H1 (cell line): Measurements from ENCODE around the gene NAA25. TPM values are rescaled to one million over a fixed set of nuclear protein-coding genes. Genes with fewer than 3 reads are reported as not detected.
A peak's percentile ranks its signal among the peaks of the same experiment; 100 is the strongest.

Source experiments
- CTCF ChIA-PET: fragments of 300-600 bp; sonication (Branson Sonifier 250); formaldehyde crosslinking; loops from one replicate; lab custom pipeline; 2021; ENCODE audit not compliant: partially characterized antibody; lab: Charles Lee
- POLR2A ChIA-PET: fragments of 300-600 bp; sonication (Branson Sonifier 250); formaldehyde crosslinking; loops from one replicate; lab custom pipeline; 2021; ENCODE audit warnings: inconsistent platforms; ENCODE audit not compliant: partially characterized antibody; lab: Charles Lee
- DNase-seq, 2 experiments: peaks; one replicate each; pipeline versions ENCODE4 v3.0.0 to v3.0.0-alpha.2; 2010 to 2022; ENCODE audit warnings: low spot score in 2 of 2, low read depth in 1 of 2, mixed read lengths in 1 of 2
- FAIRE-seq: peaks from 2 replicates; lab custom pipeline; 2011; peaks lifted over from hg19 to GRCh38; lab: Jason Lieb, UNC
- H2AFZ ChIP-seq: 2 replicates; pipeline ENCODE4 v1.8.1; 2012; ENCODE audit warnings: low read length, inconsistent platforms
- H2AK5ac ChIP-seq: 2 replicates; pipeline ENCODE4 v1.6.1; 2013; ENCODE audit warnings: low read depth, low read length
- H2BK120ac ChIP-seq: replicated peaks from 2 replicates; pipeline ENCODE3; 2013; ENCODE audit warnings: low read depth, low read length, inconsistent platforms
- H2BK12ac ChIP-seq: 2 replicates; pipeline ENCODE4 v1.6.1; 2013; ENCODE audit warnings: low read depth, low read length
- H2BK15ac ChIP-seq: 2 replicates; pipeline ENCODE4 v1.6.1; 2013; ENCODE audit warnings: low read length
- H2BK20ac ChIP-seq: 2 replicates; pipeline ENCODE4 v1.6.1; 2013; ENCODE audit warnings: low read length
- H2BK5ac ChIP-seq: 2 replicates; pipeline ENCODE4 v1.6.1; 2013; ENCODE audit warnings: low read depth, low read length
- H3K14ac ChIP-seq: 2 replicates; pipeline ENCODE4 v1.6.1; 2013; ENCODE audit warnings: inconsistent platforms; ENCODE audit not compliant: insufficient read length
- H3K18ac ChIP-seq: 2 replicates; pipeline ENCODE4 v1.6.1; 2013; ENCODE audit warnings: low read length; ENCODE audit errors: extremely low read depth
- H3K23ac ChIP-seq: 2 replicates; pipeline ENCODE4 v1.6.1; 2013; ENCODE audit warnings: inconsistent platforms; ENCODE audit not compliant: insufficient read length
- H3K23me2 ChIP-seq: 2 replicates; pipeline ENCODE4 v1.6.1; 2013; ENCODE audit warnings: low read depth, low read length
- H3K27ac ChIP-seq: 2 replicates; pipeline ENCODE4 v1.6.1; 2011; ENCODE audit warnings: low read depth, low read length, inconsistent platforms
- H3K27me3 ChIP-seq, 4 experiments: replicated peaks in 1 of 4; 1 replicate in 1 of 4; 2 replicates in 3 of 4; pipeline versions ENCODE4 v1.6.1 to v1.8.1; 2011 to 2013; ENCODE audit warnings: low read length in 3 of 4, mild to moderate bottlenecking in 3 of 4, inconsistent platforms in 2 of 4, mixed read lengths in 2 of 4, moderate library complexity in 1 of 4; ENCODE audit not compliant: control insufficient read depth in 3 of 4, insufficient read depth in 3 of 4; ENCODE audit errors: extremely low read depth in 1 of 4
- H3K36me3 ChIP-seq, 4 experiments: 2 replicates each; pipeline versions ENCODE4 v1.6.1 to v1.8.1; 2011 to 2013; ENCODE audit warnings: mild to moderate bottlenecking in 4 of 4, low read length in 3 of 4, moderate library complexity in 2 of 4, control low read depth in 1 of 4, inconsistent platforms in 1 of 4; ENCODE audit not compliant: insufficient read depth in 4 of 4, control insufficient read depth in 2 of 4
- H3K4ac ChIP-seq: replicated peaks from 2 replicates; pipeline ENCODE3; 2013; ENCODE audit warnings: low read length, low read depth, mixed read lengths, inconsistent platforms; ENCODE audit not compliant: insufficient read length
- H3K4me1 ChIP-seq, 4 experiments: replicated peaks in 1 of 4; 1 replicate in 1 of 4; 2 replicates in 3 of 4; pipeline versions ENCODE4 v1.6.1 to v1.8.1; 2011 to 2013; ENCODE audit warnings: low read length in 3 of 4, inconsistent platforms in 2 of 4, mixed read lengths in 1 of 4; ENCODE audit not compliant: insufficient read depth in 4 of 4, control insufficient read depth in 3 of 4
- H3K4me2 ChIP-seq, 2 experiments: 2 replicates each; pipeline versions ENCODE4 v1.6.1 to v1.8.1; 2011 to 2013; ENCODE audit warnings: low read depth in 2 of 2, low read length in 2 of 2, control low read depth in 1 of 2, inconsistent platforms in 1 of 2, mild to moderate bottlenecking in 1 of 2; ENCODE audit not compliant: insufficient read depth in 1 of 2
- H3K4me3 ChIP-seq, 4 experiments: fragments of 200-600, 300-600 bp in 1 of 4; sonication (generic), shearing (Covaris generic), sonication (Bioruptor Twin) in 1 of 4; 2 replicates each; pipeline versions ENCODE4 v1.5.1 to v1.8.1; 2011 to 2016; ENCODE audit warnings: low read length in 4 of 4, low read depth in 3 of 4, control low read depth in 2 of 4, inconsistent platforms in 2 of 4, mild to moderate bottlenecking in 2 of 4, mixed read lengths in 1 of 4, moderate library complexity in 1 of 4; ENCODE audit not compliant: insufficient read depth in 2 of 4; ENCODE audit errors: extremely low read depth in 1 of 4
- H3K56ac ChIP-seq: replicated peaks from 2 replicates; pipeline ENCODE3; 2013; ENCODE audit warnings: low read depth, mild to moderate bottlenecking, mixed read lengths, low read length, inconsistent platforms; ENCODE audit not compliant: insufficient read length
- H3K79me1 ChIP-seq: 2 replicates; pipeline ENCODE4 v1.6.1; 2013; ENCODE audit warnings: low read depth, low read length, control low read depth
- H3K79me2 ChIP-seq, 2 experiments: 2 replicates each; pipeline versions ENCODE4 v1.6.1 to v1.8.1; 2012 to 2013; ENCODE audit warnings: low read length in 2 of 2, mild to moderate bottlenecking in 2 of 2, inconsistent platforms in 1 of 2; ENCODE audit not compliant: insufficient read depth in 2 of 2, control insufficient read depth in 1 of 2
- H3K9ac ChIP-seq, 4 experiments: replicated peaks in 1 of 4; 1 replicate in 1 of 4; 2 replicates in 3 of 4; pipeline versions ENCODE4 v1.6.1 to v1.8.1; 2011 to 2013; ENCODE audit warnings: low read depth in 3 of 4, low read length in 3 of 4, control low read depth in 2 of 4, mild to moderate bottlenecking in 2 of 4, moderate library complexity in 2 of 4, inconsistent platforms in 1 of 4; ENCODE audit errors: extremely low read depth in 1 of 4
- H3K9me3 ChIP-seq, 2 experiments: 2 replicates each; pipeline versions ENCODE4 v1.6.1 to v1.8.1; 2012 to 2013; ENCODE audit warnings: mild to moderate bottlenecking in 2 of 2, moderate library complexity in 2 of 2, control low read depth in 1 of 2, inconsistent platforms in 1 of 2, low read depth in 1 of 2, low read length in 1 of 2, mixed read lengths in 1 of 2; ENCODE audit not compliant: insufficient read depth in 2 of 2
- H4K20me1 ChIP-seq, 2 experiments: replicated peaks in 1 of 2; 2 replicates each; pipeline versions ENCODE3 to v1.8.1; 2011 to 2013; ENCODE audit warnings: inconsistent platforms in 2 of 2, low read length in 2 of 2, mild to moderate bottlenecking in 1 of 2; ENCODE audit not compliant: insufficient read depth in 2 of 2, control insufficient read depth in 1 of 2
- H4K5ac ChIP-seq: 2 replicates; pipeline ENCODE4 v1.6.1; 2013; ENCODE audit warnings: low read length, low read depth, mixed read lengths, inconsistent platforms; ENCODE audit not compliant: insufficient read length
- H4K8ac ChIP-seq: 2 replicates; pipeline ENCODE4 v1.8.0; 2013; ENCODE audit warnings: mild to moderate bottlenecking, moderate library complexity, low read length, inconsistent platforms; ENCODE audit not compliant: insufficient read depth; ENCODE audit errors: extremely low read depth
- H4K91ac ChIP-seq: replicated peaks from 2 replicates; pipeline ENCODE3; 2013; ENCODE audit warnings: low read length, mixed read lengths, inconsistent platforms; ENCODE audit not compliant: insufficient read length
- BACH1 ChIP-seq: IDR thresholded peaks from 2 replicates; pipeline ENCODE4 v1.6.1; 2012; ENCODE audit warnings: low read length, improper control_type of control experiment
- CBX5 ChIP-seq: fragments of 300-800, 300-1000 bp; sonication (generic); IDR thresholded peaks from 2 replicates; pipeline ENCODE4 v1.7.1; 2016; ENCODE audit warnings: antibody characterized with exemption, low read length, low read depth
- CHD1 ChIP-seq: IDR thresholded peaks from 2 replicates; pipeline ENCODE4 v1.6.1; 2012; ENCODE audit warnings: low read depth, low read length, improper control_type of control experiment
- CREB1 ChIP-seq: IDR thresholded peaks from 2 replicates; pipeline ENCODE4 v1.6.1; 2012; ENCODE audit warnings: inconsistent platforms
- EGR1 ChIP-seq: IDR thresholded peaks from 2 replicates; pipeline ENCODE4 v1.6.1; 2011; ENCODE audit warnings: low read depth, low read length, borderline replicate concordance
- GABPA ChIP-seq: IDR thresholded peaks from 2 replicates; pipeline ENCODE4 v1.6.1; 2011; ENCODE audit warnings: mild to moderate bottlenecking, low read length, moderate library complexity, borderline replicate concordance; ENCODE audit not compliant: insufficient read depth
- HDAC2 ChIP-seq, 2 experiments: fragments of 300-600 bp in 1 of 2; sonication (generic) in 1 of 2; IDR thresholded peaks; 2 replicates each; pipeline ENCODE4 v1.6.1; 2011 to 2012; ENCODE audit warnings: low read depth in 2 of 2, low read length in 2 of 2, mild to moderate bottlenecking in 2 of 2, moderate library complexity in 2 of 2, borderline replicate concordance in 1 of 2, inconsistent platforms in 1 of 2
- JUN ChIP-seq: IDR thresholded peaks from 2 replicates; pipeline ENCODE4 v1.6.1; 2011; ENCODE audit warnings: low read depth, mild to moderate bottlenecking, improper control_type of control experiment, low read length
- MAFK ChIP-seq: IDR thresholded peaks from 2 replicates; pipeline ENCODE4 v1.6.1; 2012; ENCODE audit warnings: low read depth, mild to moderate bottlenecking, improper control_type of control experiment, low read length
- POU5F1 ChIP-seq: IDR thresholded peaks from 2 replicates; pipeline ENCODE4 v1.6.1; 2011; ENCODE audit warnings: low read depth, mild to moderate bottlenecking, low read length, moderate library complexity
- RFX5 ChIP-seq: IDR thresholded peaks from 2 replicates; pipeline ENCODE4 v1.6.1; 2011; ENCODE audit warnings: low read depth, low read length, improper control_type of control experiment, borderline replicate concordance
- SAP30 ChIP-seq: fragments of 300-600 bp; sonication (generic); IDR thresholded peaks from 2 replicates; pipeline ENCODE4 v1.7.1; 2012; ENCODE audit warnings: low read length, moderate library complexity, mild to moderate bottlenecking, inconsistent platforms; ENCODE audit not compliant: insufficient read depth, insufficient replicate concordance
- SIRT6 ChIP-seq: IDR thresholded peaks from one replicate; pipeline ENCODE4 v1.7.1; 2012; ENCODE audit warnings: low read length, inconsistent platforms
- TAF1 ChIP-seq: IDR thresholded peaks from 2 replicates; pipeline ENCODE4 v1.6.1; 2011; ENCODE audit warnings: mild to moderate bottlenecking, low read depth, low read length
- YY1 ChIP-seq: IDR thresholded peaks from 2 replicates; pipeline ENCODE4 v1.6.1; 2011; ENCODE audit warnings: low read depth, mild to moderate bottlenecking, low read length
- WGBS, 2 experiments: shearing (Covaris generic) in 1 of 2; methylation state at CpG; one replicate each; pipeline versions ENCODE4 v1.1.6 to v1.1.7; 2013 to 2015; ENCODE audit warnings: low lambda C conversion rate in 2 of 2, mixed read lengths in 2 of 2, inconsistent platforms in 1 of 2, low coverage in 1 of 2, missing lambda C conversion rate in 1 of 2; ENCODE audit not compliant: insufficient replicate concordance in 2 of 2, insufficient coverage in 1 of 2, insufficient read length in 1 of 2; ENCODE audit errors: extremely low coverage in 1 of 2, missing lambda C conversion rate in 1 of 2; 5-methylcytosine and 5-hydroxymethylcytosine counted together
- polyA plus RNA-seq, 7 experiments: library from polyadenylated mRNA; depleted of rRNA in 3 of 7; stranded (reverse) in 5 of 7; unstranded in 2 of 7; fragments of >200 nt in 5 of 7; fragments of 200-250 nt in 2 of 7; gene quantifications; 1 replicate in 5 of 7; 2 replicates in 1 of 7; 4 replicates in 1 of 7; pipeline versions ENCODE4 v1.2.1 to v1.2.3, GENCODE V29; 2011 to 2013; ENCODE audit warnings: missing spikeins in 2 of 7, mixed read lengths in 2 of 7
- total RNA-seq: library from RNA; stranded (reverse); fragmentation: NEBNext Ultra II Directional; extraction: Animal tissue kit (Norgen Biotek cat#: 25700); gene quantifications from 2 replicates; pipeline ENCODE4 v1.2.1, GENCODE V29; 2021

NAA25 gene
- total and polyA plus RNA-seq, 2 of the 8 experiments (the other 6 are each of a cell fraction or from before 2014, with no cell fraction given), result 10.8 to 60.3 TPM

GRCh38 chr12:112061137-112061536 lies 47.4 kb downstream of the NAA25 start:
- peaks cover 12 to 61% (median 46%) of the 10 kb centered on the region in 4 experiments; a peak in 7 of 8 replicates for H3K36me3 ChIP-seq
- H4K91ac ChIP-seq, result no peak overlapping the region
- no peaks in the 10 kb centered on the region; a peak in 1 of 4 replicates for H3K79me2 ChIP-seq
- no peaks in the 10 kb centered on the region; the same call in 1 of the 2 replicates for H3K79me1 ChIP-seq
- H3K18ac ChIP-seq, result no peak overlapping the region
- no peak overlapping the region for H3K14ac ChIP-seq
- no peak overlapping the region for H3K27ac ChIP-seq
- ChIA-PET POLR2A (interaction anchor here (0.8 to 1.2 kb wide), 2 partner anchors 10 to 12 kb away, joined by 3 to 4 read pairs; no protein-coding TSS in a partner anchor), CTCF (interaction anchor here (0.6 kb wide), 1 partner anchor 317 kb away, joined by 3 read pairs; no protein-coding TSS in a partner anchor)
- WGBS, 2 experiments, result 81% methylated on average over 2 of the region's 2 CpGs; no CpG with 5 or more reads in 1 of the 2 experiments
- no peak overlapping the region for H2BK5ac ChIP-seq
- no peak overlapping the region for H4K5ac ChIP-seq
- DNase-seq (no peak), FAIRE-seq (no peak)
- 0 out of 7 replicates have a peak overlapping the region, but pooled peaks of 1 of the 4 experiments have one; percentile 21 for H3K9ac ChIP-seq
- H3K4ac ChIP-seq, result no peak overlapping the region
- no peak overlapping the region for H3K56ac ChIP-seq
- H2AFZ ChIP-seq, result no peak overlapping the region
- H3K23me2 ChIP-seq, result no peaks in the 10 kb centered on the region
- no peak overlapping the region for H2BK12ac ChIP-seq
- no peaks in the 10 kb centered on the region for H3K4me1 ChIP-seq
- no peak overlapping the region for H3K23ac ChIP-seq
- H3K4me2 ChIP-seq, result no peak overlapping the region
- no peak overlapping the region for H2AK5ac ChIP-seq
- H3K4me3 ChIP-seq, result no peak overlapping the region
- H4K20me1 ChIP-seq, result peaks cover 0 to 3% of the 10 kb centered on the region in 2 experiments
- H4K8ac ChIP-seq, result no peak overlapping the region
- no peak overlapping the region for H2BK15ac ChIP-seq
- H3K9me3 ChIP-seq, result no peaks in the 10 kb centered on the region
- no peaks in the 10 kb centered on the region for H3K27me3 ChIP-seq
- no peak overlapping the region for H2BK120ac ChIP-seq
- H2BK20ac ChIP-seq, result no peak overlapping the region
- no peak for TF ChIP-seq CBX5
- TF ChIP-seq YY1, result no peak
- no peak for TF ChIP-seq SAP30
- no peak for TF ChIP-seq MAFK
- TF ChIP-seq HDAC2 (IDR thresholded peaks at IDR 0.05; ENCODE audit: borderline replicate concordance in 1 of 2, low read depth in 2 of 2, low read length in 2 of 2), result no peak
- no peak for TF ChIP-seq JUN
- TF ChIP-seq POU5F1, result no peak
- no peak for TF ChIP-seq CREB1
- TF ChIP-seq EGR1, result no peak
- no peak for TF ChIP-seq GABPA
- no peak for TF ChIP-seq SIRT6
- no peak for TF ChIP-seq CHD1
- TF ChIP-seq TAF1, result no peak
- TF ChIP-seq BACH1, result no peak
- no peak for TF ChIP-seq RFX5
